GM19099 (cell line): ENCODE measurements around the gene LTN1.

ENCODE experiments used
- POLR2A ChIP-seq: IDR thresholded peaks from 3 replicates; pipeline ENCODE4 v1.6.1; 2011; ENCODE audit warnings: low read depth; ENCODE audit not compliant: insufficient read length; ENCODE audit errors: extremely low read depth

Gene LTN1

GRCh38 chr21:28916150-28916893, 76.4 kb downstream of the LTN1 start:
- TF ChIP-seq POLR2A = no peak

- no peak for TF ChIP-seq POLR2A
These were observed 79.6 kb downstream of the LTN1 start for GRCh38 chr21:28913071-28913470.

GRCh38 chr21:28910280-28910887, 82.3 kb downstream of the LTN1 start:
- no peak for TF ChIP-seq POLR2A

- no peak for TF ChIP-seq POLR2A
These were observed 84.3 kb downstream of the LTN1 start for GRCh38 chr21:28908351-28908750.

GRCh38 chr21:28906841-28907240, 85.8 kb downstream of the LTN1 start:
- no peak for TF ChIP-seq POLR2A

GRCh38 chr21:28906236-28906635, 86.4 kb downstream of the LTN1 start:
- no peak for TF ChIP-seq POLR2A

GRCh38 chr21:28904961-28905435, 87.7 kb downstream of the LTN1 start:
- no peak for TF ChIP-seq POLR2A

- TF ChIP-seq POLR2A = no peak
These were observed 89.2 kb downstream of the LTN1 start for GRCh38 chr21:28903448-28903847.

GRCh38 chr21:28900481-28900880, 92.2 kb downstream of the LTN1 start:
- no peak for TF ChIP-seq POLR2A

- TF ChIP-seq POLR2A = no peak
These were observed 92.9 kb downstream of the LTN1 start for GRCh38 chr21:28899744-28900143.

- TF ChIP-seq POLR2A = no peak
These were observed 93.5 kb downstream of the LTN1 start for GRCh38 chr21:28899220-28899619.

- no peak for TF ChIP-seq POLR2A
These were observed 99.0 kb downstream of the LTN1 start for GRCh38 chr21:28893687-28894086.

GRCh38 chr21:28892199-28893111, 100.2 kb downstream of the LTN1 start:
- no peak for TF ChIP-seq POLR2A

GRCh38 chr21:28885853-28886177, 106.9 kb downstream of the LTN1 start:
- no peak for TF ChIP-seq POLR2A

GRCh38 chr21:28884976-28885852, 107.5 kb downstream of the LTN1 start:
- peak; percentile 84 for TF ChIP-seq POLR2A

GRCh38 chr21:28884481-28884880, 108.2 kb downstream of the LTN1 start:
- no peak for TF ChIP-seq POLR2A
